Ishikawa (cell line): ENCODE data around the gene CDCA3.

Experiments
- CEBPB ChIP-seq: IDR thresholded peaks from 2 replicates; pipeline ENCODE4 v1.6.1; 2012
- EGR1 ChIP-seq: IDR thresholded peaks from 2 replicates; pipeline ENCODE4 v1.6.1; 2012
- MAX ChIP-seq: IDR thresholded peaks from 2 replicates; pipeline ENCODE4 v1.6.1; 2012

- TF ChIP-seq CEBPB (no peak), MAX (no peak), EGR1 (no peak)
Measured at GRCh38 chr12:6861391-6861790, 10.3 kb upstream of the CDCA3 start.
